GM15510 (cell line): ENCODE data around the gene SEMA6A.

ENCODE experiments used
- POLR2A ChIP-seq: IDR thresholded peaks from 3 replicates; pipeline ENCODE4 v1.6.1; 2011; ENCODE audit warnings: borderline replicate concordance; ENCODE audit not compliant: insufficient read length; ENCODE audit errors: extremely low read depth

The SEMA6A gene

DNA sequence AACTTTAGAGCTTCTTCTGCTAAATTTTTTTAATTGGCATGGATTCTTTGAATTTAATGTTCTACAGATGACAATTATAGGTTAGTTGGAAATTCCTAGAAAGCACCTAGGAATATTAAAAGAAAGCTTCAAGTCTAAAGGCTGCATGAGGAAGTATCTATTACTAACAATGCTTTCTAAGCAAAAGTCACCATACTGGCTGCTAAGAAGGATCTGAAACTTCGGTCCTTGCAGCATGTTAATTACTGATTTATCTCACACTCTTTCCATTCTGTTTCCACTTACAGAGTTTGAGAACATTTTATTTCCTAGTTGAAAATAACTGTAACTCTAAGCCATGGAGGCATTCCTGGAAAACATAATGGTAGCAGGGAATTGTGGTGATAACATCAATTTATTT, 8.4 kb downstream of the SEMA6A start:
- TF ChIP-seq POLR2A, result no peak

GRCh38 chr5:116564756-116565490, 9.7 kb downstream of the SEMA6A start:
- no peak for TF ChIP-seq POLR2A

GRCh38 chr5:116564312-116564711, 10.3 kb downstream of the SEMA6A start:
- no peak for TF ChIP-seq POLR2A

DNA sequence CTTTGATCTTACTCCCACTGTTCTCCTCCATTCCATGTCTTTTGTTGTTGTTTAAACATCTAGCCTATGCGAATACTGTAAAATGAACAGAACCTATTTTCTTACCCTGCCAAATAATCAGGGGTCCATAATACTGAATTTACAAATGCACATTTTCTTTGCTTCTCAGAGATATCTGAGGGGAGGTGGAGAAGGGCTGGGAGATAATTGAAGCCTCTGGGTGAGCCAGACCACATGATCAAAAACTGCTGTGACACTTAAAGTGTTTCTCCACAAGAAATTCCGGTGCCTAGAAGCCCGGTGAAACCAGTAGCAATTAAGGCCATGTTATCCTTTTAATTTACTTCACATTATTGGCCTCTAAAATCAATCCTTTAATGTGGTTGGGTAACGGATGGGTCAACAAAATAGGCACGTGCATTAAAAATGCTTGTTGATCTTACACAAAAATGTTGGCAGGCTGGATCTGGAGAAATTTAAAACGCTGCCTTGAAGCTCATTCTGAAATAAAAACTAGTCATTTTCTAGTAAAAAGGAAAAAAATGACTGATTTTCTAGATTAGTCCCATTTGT, 10.8 kb downstream of the SEMA6A start:
- TF ChIP-seq POLR2A, result no peak

DNA sequence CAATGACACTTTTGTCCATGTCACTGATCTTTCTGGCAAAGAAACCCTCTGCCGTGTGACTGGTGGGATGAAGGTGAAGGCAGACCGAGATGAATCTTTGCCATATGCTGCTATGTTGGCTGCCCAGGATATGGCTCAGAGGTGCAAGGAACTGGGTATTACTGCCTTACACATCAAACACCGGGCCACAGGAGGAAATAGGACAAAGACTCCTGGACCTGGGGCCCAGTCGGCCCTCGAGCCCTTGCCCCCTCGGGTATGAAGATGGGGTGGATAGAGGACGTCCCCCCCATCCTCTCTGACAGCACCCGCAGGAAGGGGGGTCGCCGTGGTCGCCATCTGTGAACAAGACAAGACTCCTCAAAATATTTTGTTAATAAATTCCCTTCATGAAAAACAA, 12.0 kb downstream of the SEMA6A start:
- no peak for TF ChIP-seq POLR2A

GRCh38 chr5:116561658-116562057, 13.0 kb downstream of the SEMA6A start:
- no peak for TF ChIP-seq POLR2A

DNA sequence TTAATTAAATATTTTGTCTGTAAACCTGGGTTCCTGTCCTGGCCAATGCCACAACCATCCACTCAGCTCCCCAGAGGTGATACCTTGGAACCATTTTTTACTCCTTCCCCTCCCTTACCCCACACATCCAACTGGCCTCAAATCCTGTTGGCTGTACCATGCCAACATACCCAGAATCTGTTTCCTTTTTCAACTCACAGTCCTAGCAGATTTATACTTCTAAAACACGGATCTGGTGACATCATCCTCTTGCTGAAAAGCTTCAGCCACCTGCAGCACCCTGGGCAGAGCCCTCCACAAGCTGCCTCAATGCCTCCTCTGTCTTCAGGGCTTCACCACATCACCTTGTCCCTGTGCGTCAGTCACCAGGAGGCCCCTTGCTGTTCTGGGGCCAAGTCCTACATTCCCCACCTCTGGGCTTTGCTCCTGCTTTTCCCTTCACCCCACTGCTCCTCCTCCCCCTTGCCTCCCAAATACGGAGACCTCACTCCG, 14.9 kb downstream of the SEMA6A start:
- TF ChIP-seq POLR2A, result no peak

DNA sequence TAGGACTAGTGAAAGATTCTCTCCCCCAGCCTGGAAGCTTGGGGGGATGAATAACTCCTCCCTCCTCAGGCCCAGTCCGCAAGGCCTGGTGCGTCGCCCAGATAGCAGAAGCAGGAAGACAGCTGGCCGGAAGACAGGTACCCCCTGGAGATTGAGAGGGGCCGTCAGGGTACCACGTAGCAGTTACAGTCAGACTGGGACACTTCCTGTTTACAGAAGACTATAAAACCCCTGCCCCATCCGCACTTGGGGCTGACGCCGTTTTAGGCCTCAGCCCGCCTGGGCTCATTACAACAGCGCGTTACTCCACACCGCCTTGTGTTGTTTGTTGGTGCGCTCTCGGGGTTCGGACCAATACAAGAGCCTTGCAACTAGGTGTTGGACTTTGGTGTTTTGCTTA, 15.4 kb downstream of the SEMA6A start:
- no peak for TF ChIP-seq POLR2A

GRCh38 chr5:116557669-116558271, 16.9 kb downstream of the SEMA6A start:
- no peak for TF ChIP-seq POLR2A

DNA sequence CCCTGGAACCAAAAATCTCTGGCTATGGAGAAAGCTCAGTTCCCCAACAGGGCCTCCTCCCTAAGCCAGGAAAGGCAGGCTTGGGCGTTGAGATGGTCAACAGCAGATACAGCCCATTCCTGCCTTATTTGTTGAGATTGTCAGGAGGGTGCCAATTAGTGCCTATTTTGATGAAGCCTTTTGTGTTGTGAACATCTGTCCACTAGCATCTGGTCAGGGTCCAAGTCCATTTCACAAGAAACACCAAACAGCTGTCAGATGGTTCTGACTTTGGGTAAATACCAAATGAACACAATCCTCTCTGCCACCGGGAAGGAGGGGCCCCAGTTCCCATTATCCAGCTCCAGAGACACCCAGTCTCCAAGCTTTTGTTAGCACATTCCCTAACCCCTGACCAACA, 19.9 kb downstream of the SEMA6A start:
- TF ChIP-seq POLR2A, result no peak

DNA sequence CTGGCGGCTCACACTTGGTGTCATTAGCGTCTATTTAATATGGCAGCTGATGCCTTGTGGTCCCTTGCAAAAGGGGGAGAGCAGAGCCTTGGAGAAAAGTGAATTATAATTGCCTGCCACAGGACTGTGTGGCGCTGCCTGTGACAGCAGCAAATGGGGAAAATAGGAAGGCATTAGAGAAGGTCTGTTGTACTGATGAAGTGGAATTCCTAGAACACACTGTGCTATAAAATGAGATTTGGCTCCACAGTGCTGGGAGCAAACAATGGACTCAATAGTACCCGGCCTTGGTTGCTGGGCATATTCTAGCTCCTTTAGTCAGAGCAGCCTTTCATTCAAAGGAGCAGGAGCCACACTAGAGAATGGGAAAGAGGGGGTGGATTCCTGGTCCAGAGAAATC, 21.3 kb downstream of the SEMA6A start:
- no peak for TF ChIP-seq POLR2A

- TF ChIP-seq POLR2A, result no peak
Observed at GRCh38 chr5:116550082-116550481, 24.5 kb downstream of the SEMA6A start.

DNA sequence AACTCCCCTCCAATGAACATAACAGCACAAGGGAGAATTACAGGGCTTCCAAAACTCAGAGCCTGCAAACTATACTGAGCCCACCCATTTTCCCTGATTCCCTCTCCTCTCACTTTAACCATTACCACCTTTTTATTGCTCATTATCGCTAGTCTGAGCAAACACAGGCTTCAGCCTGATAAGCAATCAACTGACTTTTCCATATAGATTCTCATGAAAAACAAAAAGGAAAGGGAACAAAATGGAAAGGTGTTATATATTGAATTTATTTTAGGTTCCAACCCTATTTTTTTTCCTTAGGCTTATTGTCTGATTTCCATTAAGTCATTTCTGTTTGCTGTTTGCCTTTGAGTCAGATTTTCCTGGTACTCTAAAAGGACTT, 27.9 kb downstream of the SEMA6A start:
- no peak for TF ChIP-seq POLR2A

GRCh38 chr5:116546033-116546742, 28.4 kb downstream of the SEMA6A start:
- TF ChIP-seq POLR2A, result no peak

DNA sequence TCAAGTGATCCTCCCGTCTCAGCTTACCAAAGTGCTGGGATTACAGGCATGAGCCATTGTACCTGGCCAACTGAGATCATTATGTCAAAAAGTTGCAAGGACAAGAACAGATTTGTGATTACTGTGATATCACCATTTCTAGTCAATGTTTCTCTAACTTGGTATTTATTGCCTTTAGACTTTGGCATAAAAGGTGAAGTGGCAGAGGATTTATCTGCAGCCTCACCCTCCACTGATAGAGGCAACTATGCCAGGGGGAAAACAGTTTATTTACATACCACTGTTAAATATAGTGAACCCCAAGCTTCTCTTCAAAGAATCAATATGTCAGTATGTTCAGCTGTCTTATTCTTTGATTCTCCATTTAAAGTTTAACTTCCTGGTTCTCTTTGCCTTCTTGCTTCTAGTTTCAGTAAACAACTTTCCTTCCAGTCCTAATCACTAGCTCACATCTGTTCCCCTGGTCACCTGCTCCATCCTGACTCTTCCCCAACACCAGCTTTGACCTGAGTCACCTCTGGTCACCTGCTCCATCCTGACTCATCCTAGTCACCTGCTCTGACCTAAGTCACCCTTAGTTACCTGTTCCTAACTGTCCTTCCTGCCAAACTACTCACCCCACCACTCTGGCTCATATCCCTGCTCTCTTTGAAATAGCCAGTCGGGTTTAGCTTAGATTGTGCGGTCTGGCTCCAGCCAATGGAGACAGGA, 29.9 kb downstream of the SEMA6A start:
- TF ChIP-seq POLR2A, result no peak

GRCh38 chr5:116543501-116543900, 31.1 kb downstream of the SEMA6A start:
- no peak for TF ChIP-seq POLR2A

- no peak for TF ChIP-seq POLR2A
Observed at GRCh38 chr5:116542619-116543018, 32.0 kb downstream of the SEMA6A start.
